Endodermal cell (in vitro differentiated cells): ENCODE measurements around the gene CMIP. TPM values are rescaled to one million over a fixed set of nuclear protein-coding genes. Genes with fewer than 3 reads are reported as not detected.

Experiments
- DNase-seq: peaks from one replicate; pipeline ENCODE4 v3.0.0-alpha.2; 2017
- H3K27ac ChIP-seq: 2 replicates; pipeline ENCODE4 v1.5.1; 2013; ENCODE audit warnings: mild to moderate bottlenecking, low read depth, low read length, moderate library complexity
- H3K27me3 ChIP-seq: 2 replicates; pipeline ENCODE4 v1.6.1; 2013; ENCODE audit warnings: mild to moderate bottlenecking, low read length, moderate library complexity; ENCODE audit not compliant: insufficient read depth, control insufficient read depth, poor library complexity, severe bottlenecking
- H3K36me3 ChIP-seq: 2 replicates; pipeline ENCODE4 v1.7.0; 2013; ENCODE audit warnings: mild to moderate bottlenecking, low read length, moderate library complexity; ENCODE audit not compliant: control insufficient read depth, insufficient read depth
- H3K4me1 ChIP-seq: one replicate; pipeline ENCODE4 v1.7.0; 2013; ENCODE audit warnings: low read length; ENCODE audit not compliant: control insufficient read depth, insufficient read depth
- H3K4me3 ChIP-seq: 2 replicates; pipeline ENCODE4 v1.5.1; 2013; ENCODE audit warnings: mild to moderate bottlenecking, low read length, moderate library complexity
- H3K9ac ChIP-seq: 2 replicates; pipeline ENCODE4 v1.6.1; 2013; ENCODE audit warnings: mild to moderate bottlenecking, low read length, moderate library complexity; ENCODE audit not compliant: poor library complexity, severe bottlenecking; ENCODE audit errors: extremely low read depth
- H3K9me3 ChIP-seq: 2 replicates; pipeline ENCODE4 v1.6.1; 2013; ENCODE audit warnings: mild to moderate bottlenecking, low read length, moderate library complexity; ENCODE audit not compliant: control insufficient read depth
- H3K27ac Mint-ChIP-seq: 2 replicates; pipeline ENCODE4 v1.8.0; 2020; ENCODE audit warnings: mixed read lengths
- H3K27me3 Mint-ChIP-seq: 2 replicates; pipeline ENCODE4 v1.8.0; 2021; ENCODE audit warnings: mild to moderate bottlenecking, mixed read lengths; ENCODE audit not compliant: insufficient read depth
- H3K36me3 Mint-ChIP-seq: 2 replicates; pipeline ENCODE4 v1.8.0; 2020; ENCODE audit warnings: low read depth, mixed read lengths
- H3K4me1 Mint-ChIP-seq: 2 replicates; pipeline ENCODE4 v1.8.0; 2020; ENCODE audit warnings: mixed read lengths
- H3K4me3 Mint-ChIP-seq: 2 replicates; pipeline ENCODE4 v1.8.0; 2020; ENCODE audit warnings: mild to moderate bottlenecking, moderate library complexity, mixed read lengths
- H3K9me3 Mint-ChIP-seq: 2 replicates; pipeline ENCODE4 v1.8.0; 2020; ENCODE audit warnings: mild to moderate bottlenecking, mixed read lengths
- CTCF ChIP-seq: fragments of 200-600 bp; sonication (generic); conservative IDR thresholded peaks from 2 replicates; pipeline ENCODE4 v1.5.0; 2021; ENCODE audit warnings: antibody characterized with exemption, mild to moderate bottlenecking
- WGBS, 2 experiments: methylation state at CpG; one replicate each; pipeline versions ENCODE4 v1.1.5 to v1.1.7; 2013; ENCODE audit warnings: missing lambda C conversion rate in 2 of 2, mixed read lengths in 1 of 2; ENCODE audit not compliant: insufficient coverage in 1 of 2, insufficient read length in 1 of 2; 5-methylcytosine and 5-hydroxymethylcytosine counted together
- total RNA-seq, 2 donors: library from RNA; stranded (reverse); fragmentation: NEBNext Ultra II Directional in 1 of 2; extraction: Animal tissue kit (Norgen Biotek cat#: 25700) in 1 of 2; gene quantifications; 2 replicates in 1 of 2; 3 replicates in 1 of 2; pipeline ENCODE4 v1.2.1, GENCODE V29; 2021

CMIP gene
- total RNA-seq, 2 donors from 2014 or later = 64.0 to 64.7 TPM

- Mint-ChIP-seq H3K27me3 (peaks cover 2% of the 10 kb centered on the region), H3K36me3 (no peaks in the 10 kb centered on the region), H3K9me3 (peaks cover under 1% of the 10 kb centered on the region), H3K4me1 (peaks cover 5% of the 10 kb centered on the region), H3K27ac (no peak overlapping the region), H3K4me3 (no peak overlapping the region)
- Histone ChIP-seq H3K9ac (no peak overlapping the region), H3K27ac (no peak overlapping the region), H3K4me3 (no peak overlapping the region), H3K27me3 (no peaks in the 10 kb centered on the region), H3K9me3 (no peaks in the 10 kb centered on the region), H3K36me3 (no peaks in the 10 kb centered on the region), H3K4me1 (no peaks in the 10 kb centered on the region)
- no peak for TF ChIP-seq CTCF
- WGBS, 2 experiments = 89 to 96% methylated on average over 4 to 6 of the region's 6 CpGs
- no peak for DNase-seq
Observed at GRCh38 chr16:81427219-81427618, 17.4 kb upstream of the CMIP start.

- TF ChIP-seq CTCF = peak; percentile 86
- Mint-ChIP-seq H3K4me1 (peaks cover 12% of the 10 kb centered on the region), H3K27me3 (peaks cover 2% of the 10 kb centered on the region), H3K4me3 (no peak overlapping the region), H3K27ac (no peak overlapping the region), H3K36me3 (no peaks in the 10 kb centered on the region), H3K9me3 (no peaks in the 10 kb centered on the region)
- no peak overlapping the region for H3K27ac ChIP-seq
- no peaks in the 10 kb centered on the region for H3K27me3 ChIP-seq
- no peaks in the 10 kb centered on the region for H3K4me1 ChIP-seq
- H3K36me3 ChIP-seq = no peaks in the 10 kb centered on the region
- peak; percentile 90 for DNase-seq
- 49 to 73% methylated on average over 3 of the region's 3 CpGs for WGBS, 2 experiments
- H3K9ac ChIP-seq = no peak overlapping the region
- no peaks in the 10 kb centered on the region for H3K9me3 ChIP-seq
- no peak overlapping the region for H3K4me3 ChIP-seq
Observed at GRCh38 chr16:81429045-81429521, 15.5 kb upstream of the CMIP start.

- H3K9ac ChIP-seq = no peak overlapping the region
- no peaks in the 10 kb centered on the region for H3K9me3 ChIP-seq
- Mint-ChIP-seq H3K27ac (no peak overlapping the region), H3K27me3 (peaks cover 2% of the 10 kb centered on the region), H3K36me3 (no peaks in the 10 kb centered on the region), H3K4me1 (peaks cover 23% of the 10 kb centered on the region), H3K4me3 (no peak overlapping the region), H3K9me3 (no peaks in the 10 kb centered on the region)
- TF ChIP-seq CTCF = no peak
- no peak for DNase-seq
- H3K4me3 ChIP-seq = no peak overlapping the region
- H3K4me1 ChIP-seq = peaks cover 3% of the 10 kb centered on the region
- no peaks in the 10 kb centered on the region for H3K36me3 ChIP-seq
- 94 to 96% methylated on average over 14 to 23 of the region's 23 CpGs for WGBS, 2 experiments
- no peaks in the 10 kb centered on the region for H3K27me3 ChIP-seq
- peak overlapping the region; percentile 76 for H3K27ac ChIP-seq
Observed at GRCh38 chr16:81431554-81432353, 12.9 kb upstream of the CMIP start.
